ENCODE measurements around the gene SLC38A7. TPM values are rescaled to one million over a fixed set of nuclear protein-coding genes. Genes with fewer than 3 reads are reported as not detected.
"Not testable (repeated sequence)": the region's sequence is repeated elsewhere in the genome, so short reads cannot be mapped to it uniquely, and the experiment has no call there.

The SLC38A7 gene
- total RNA-seq, 1 donor from 2014 or later = 18.7 TPM

- H3K36me3 ChIP-seq = no peaks in the 10 kb centered on the region
- H3K9me3 ChIP-seq = no peaks in the 10 kb centered on the region
- no peak for DNase-seq (ENCODE audit: extremely low spot score in 2 of 2)
- H3K4me1 ChIP-seq = no peaks in the 10 kb centered on the region
- H3K4me3 ChIP-seq = no peak overlapping the region
- intact Hi-C loops (cut with DNase I) = no loop called here
- TF ChIP-seq CTCF (IDR thresholded peaks at IDR 0.05) = no peak
- no peak for TF ChIP-seq POLR2AphosphoS5 (IDR thresholded peaks at IDR 0.05; ENCODE audit: insufficient read depth in 1 of 2, low read depth in 1 of 2)
- no peak for TF ChIP-seq POLR2A (IDR thresholded peaks at IDR 0.05)
- no peaks in the 10 kb centered on the region for H3K27me3 ChIP-seq
- no peak overlapping the region for H3K27ac ChIP-seq
These were observed 19.4 kb downstream of the SLC38A7 start for GRCh38 chr16:58665200-58665599.

GRCh38 chr16:58661199-58661830 is 23.3 kb downstream of the SLC38A7 start:
- TF ChIP-seq POLR2A (IDR thresholded peaks at IDR 0.05) (no peak), POLR2AphosphoS5 (IDR thresholded peaks at IDR 0.05; ENCODE audit: insufficient read depth in 1 of 2, low read depth in 1 of 2) (peak in 1 of 2 donors; percentile 40)
- Histone ChIP-seq H3K36me3 (no peaks in the 10 kb centered on the region), H3K27me3 (no peaks in the 10 kb centered on the region), H3K9me3 (no peaks in the 10 kb centered on the region), H3K27ac (no peak overlapping the region), H3K4me1 (no peaks in the 10 kb centered on the region), H3K4me3 (no peak overlapping the region)
- intact Hi-C loops (cut with DNase I) = no loop called here
- DNase-seq (ENCODE audit: extremely low spot score in 2 of 2) = no peak

GRCh38 chr16:58659911-58660310 is 24.7 kb downstream of the SLC38A7 start:
- H3K27ac ChIP-seq; DNase-seq (ENCODE audit: extremely low spot score in 2 of 2); H3K4me1 ChIP-seq; H3K36me3 ChIP-seq; H3K9me3 ChIP-seq; intact Hi-C loops (cut with DNase I); H3K27me3 ChIP-seq; H3K4me3 ChIP-seq: not testable (repeated sequence)

- intact Hi-C loops (cut with DNase I) = no loop called here
- Histone ChIP-seq H3K36me3 (no peaks in the 10 kb centered on the region), H3K4me1 (no peaks in the 10 kb centered on the region), H3K4me3 (no peak overlapping the region), H3K27me3 (no peaks in the 10 kb centered on the region), H3K9me3 (no peaks in the 10 kb centered on the region), H3K27ac (no peak overlapping the region)
- DNase-seq (ENCODE audit: extremely low spot score in 2 of 2) = no peak
- TF ChIP-seq POLR2AphosphoS5 (IDR thresholded peaks at IDR 0.05; ENCODE audit: insufficient read depth in 1 of 2, low read depth in 1 of 2) = no peak
These were observed 25.8 kb downstream of the SLC38A7 start for GRCh38 chr16:58658796-58659211.

GRCh38 chr16:58656899-58657298 is 27.7 kb downstream of the SLC38A7 start:
- H3K9me3 ChIP-seq = no peaks in the 10 kb centered on the region
- no peak for DNase-seq (ENCODE audit: extremely low spot score in 2 of 2)
- no peaks in the 10 kb centered on the region for H3K27me3 ChIP-seq
- intact Hi-C loops (cut with DNase I) = no loop called here
- no peak overlapping the region for H3K4me3 ChIP-seq
- TF ChIP-seq CTCF (IDR thresholded peaks at IDR 0.05) (no peak), POLR2AphosphoS5 (IDR thresholded peaks at IDR 0.05; ENCODE audit: insufficient read depth in 1 of 2, low read depth in 1 of 2) (no peak), POLR2A (IDR thresholded peaks at IDR 0.05) (no peak)
- no peaks in the 10 kb centered on the region for H3K36me3 ChIP-seq
- no peaks in the 10 kb centered on the region for H3K4me1 ChIP-seq
- H3K27ac ChIP-seq = no peak overlapping the region

- Histone ChIP-seq H3K9me3 (no peaks in the 10 kb centered on the region), H3K27me3 (no peaks in the 10 kb centered on the region), H3K4me1 (no peaks in the 10 kb centered on the region), H3K4me3 (no peak overlapping the region), H3K27ac (no peak overlapping the region), H3K36me3 (no peaks in the 10 kb centered on the region)
- TF ChIP-seq POLR2A (IDR thresholded peaks at IDR 0.05) = no peak
- no peak for TF ChIP-seq POLR2AphosphoS5 (IDR thresholded peaks at IDR 0.05; ENCODE audit: insufficient read depth in 1 of 2, low read depth in 1 of 2)
- no peak for DNase-seq (ENCODE audit: extremely low spot score in 2 of 2)
- intact Hi-C loops (cut with DNase I) = no loop called here
These were observed 29.4 kb downstream of the SLC38A7 start for GRCh38 chr16:58655215-58655596.

- TF ChIP-seq POLR2A (IDR thresholded peaks at IDR 0.05) (no peak), CTCF (IDR thresholded peaks at IDR 0.05) (no peak), POLR2AphosphoS5 (IDR thresholded peaks at IDR 0.05; ENCODE audit: insufficient read depth in 1 of 2, low read depth in 1 of 2) (no peak)
- H3K36me3 ChIP-seq = no peaks in the 10 kb centered on the region
- no peaks in the 10 kb centered on the region for H3K27me3 ChIP-seq
- H3K4me1 ChIP-seq = no peaks in the 10 kb centered on the region
- intact Hi-C loops (cut with DNase I) = no loop called here
- no peak overlapping the region for H3K4me3 ChIP-seq
- no peak overlapping the region for H3K27ac ChIP-seq
- no peak for DNase-seq (ENCODE audit: extremely low spot score in 2 of 2)
- no peaks in the 10 kb centered on the region for H3K9me3 ChIP-seq
These were observed 29.9 kb downstream of the SLC38A7 start for GRCh38 chr16:58654560-58655214.
